DMS53 treated with DMSO at 0.1 percent for 48 hours (cell line): ENCODE results near the gene TECTA.

Source experiments
- DNase-seq: peaks from one replicate; lab custom pipeline; 2025; ENCODE audit not compliant: unreplicated experiment; lab: John Stamatoyannopoulos, UW

Gene TECTA, protein sequence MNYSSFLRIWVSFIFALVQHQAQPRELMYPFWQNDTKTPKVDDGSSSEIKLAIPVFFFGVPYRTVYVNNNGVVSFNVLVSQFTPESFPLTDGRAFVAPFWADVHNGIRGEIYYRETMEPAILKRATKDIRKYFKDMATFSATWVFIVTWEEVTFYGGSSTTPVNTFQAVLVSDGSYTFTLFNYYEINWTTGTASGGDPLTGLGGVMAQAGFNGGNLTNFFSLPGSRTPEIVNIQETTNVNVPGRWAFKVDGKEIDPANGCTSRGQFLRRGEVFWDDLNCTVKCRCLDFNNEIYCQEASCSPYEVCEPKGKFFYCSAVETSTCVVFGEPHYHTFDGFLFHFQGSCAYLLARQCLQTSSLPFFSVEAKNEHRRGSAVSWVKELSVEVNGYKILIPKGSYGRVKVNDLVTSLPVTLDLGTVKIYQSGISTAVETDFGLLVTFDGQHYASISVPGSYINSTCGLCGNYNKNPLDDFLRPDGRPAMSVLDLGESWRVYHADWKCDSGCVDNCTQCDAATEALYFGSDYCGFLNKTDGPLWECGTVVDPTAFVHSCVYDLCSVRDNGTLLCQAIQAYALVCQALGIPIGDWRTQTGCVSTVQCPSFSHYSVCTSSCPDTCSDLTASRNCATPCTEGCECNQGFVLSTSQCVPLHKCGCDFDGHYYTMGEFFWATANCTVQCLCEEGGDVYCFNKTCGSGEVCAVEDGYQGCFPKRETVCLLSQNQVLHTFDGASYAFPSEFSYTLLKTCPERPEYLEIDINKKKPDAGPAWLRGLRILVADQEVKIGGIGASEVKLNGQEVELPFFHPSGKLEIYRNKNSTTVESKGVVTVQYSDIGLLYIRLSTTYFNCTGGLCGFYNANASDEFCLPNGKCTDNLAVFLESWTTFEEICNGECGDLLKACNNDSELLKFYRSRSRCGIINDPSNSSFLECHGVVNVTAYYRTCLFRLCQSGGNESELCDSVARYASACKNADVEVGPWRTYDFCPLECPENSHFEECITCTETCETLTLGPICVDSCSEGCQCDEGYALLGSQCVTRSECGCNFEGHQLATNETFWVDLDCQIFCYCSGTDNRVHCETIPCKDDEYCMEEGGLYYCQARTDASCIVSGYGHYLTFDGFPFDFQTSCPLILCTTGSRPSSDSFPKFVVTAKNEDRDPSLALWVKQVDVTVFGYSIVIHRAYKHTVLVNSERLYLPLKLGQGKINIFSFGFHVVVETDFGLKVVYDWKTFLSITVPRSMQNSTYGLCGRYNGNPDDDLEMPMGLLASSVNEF (N-terminal part only)

DNA sequence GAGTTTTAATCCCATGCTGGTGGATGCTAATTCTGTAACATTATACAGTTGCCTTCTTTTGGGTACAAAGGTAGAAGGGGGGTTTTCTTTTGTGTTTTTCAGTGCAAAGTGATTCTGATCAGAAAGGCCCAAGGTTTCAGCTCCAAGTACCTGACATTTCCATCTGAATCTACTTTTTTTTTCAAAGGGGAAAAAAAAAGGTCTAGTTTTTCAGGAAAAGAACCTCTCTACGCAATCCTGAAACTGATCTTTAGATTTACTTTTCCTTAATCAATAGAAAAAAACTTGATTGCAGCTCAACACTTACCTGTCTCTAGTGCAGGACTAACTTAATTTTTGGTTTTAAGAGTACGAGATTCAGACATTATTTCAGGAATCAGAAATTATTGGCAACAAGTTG is at the start of gene TECTA:
Gene TECTA, plus strand, starts transcription at position 301 of the 400 bp plus-strand sequence. CDS start 1,423 bp downstream, outside the sequence.
- DNase-seq = no peak

DNA sequence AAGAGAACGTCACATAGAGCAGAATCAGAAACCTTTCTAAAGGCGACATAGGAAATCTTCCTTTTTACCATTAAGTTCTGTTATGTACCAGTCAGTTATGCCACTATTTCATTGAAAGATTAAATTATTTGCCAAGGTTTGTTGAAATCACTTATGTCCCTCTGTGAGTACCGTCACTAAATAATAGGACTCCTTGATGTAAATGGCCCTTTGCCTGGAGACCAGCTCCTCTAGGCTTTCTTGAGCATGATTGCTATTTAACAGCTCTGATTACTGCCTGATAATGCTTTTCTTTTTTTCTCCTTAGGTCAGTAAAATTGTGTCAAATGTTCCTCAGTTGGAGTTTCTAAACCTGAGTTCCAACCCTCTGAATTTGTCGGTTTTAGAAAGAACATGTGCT is 47.8 kb upstream of the TECTA start:
- DNase-seq = no peak

DNA sequence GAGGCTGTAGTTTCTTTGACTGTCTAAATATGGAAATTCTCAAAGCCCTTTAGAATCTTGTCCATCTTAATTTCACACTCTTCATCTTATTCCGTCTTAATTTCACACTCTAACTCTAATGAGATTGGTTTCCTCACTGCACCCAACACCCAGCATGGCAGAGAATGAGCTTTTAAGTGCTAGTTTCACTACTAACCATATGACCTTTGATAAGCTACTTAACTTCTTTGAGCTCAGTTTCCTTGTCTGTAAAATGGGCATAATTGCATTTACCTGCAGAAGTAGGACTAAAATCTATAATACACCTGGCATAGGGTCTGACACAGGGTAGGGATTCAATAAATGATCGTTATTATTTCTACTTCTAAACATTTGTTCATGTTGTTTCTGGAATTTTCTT is 46.8 kb upstream of the TECTA start:
- no peak for DNase-seq

DNA sequence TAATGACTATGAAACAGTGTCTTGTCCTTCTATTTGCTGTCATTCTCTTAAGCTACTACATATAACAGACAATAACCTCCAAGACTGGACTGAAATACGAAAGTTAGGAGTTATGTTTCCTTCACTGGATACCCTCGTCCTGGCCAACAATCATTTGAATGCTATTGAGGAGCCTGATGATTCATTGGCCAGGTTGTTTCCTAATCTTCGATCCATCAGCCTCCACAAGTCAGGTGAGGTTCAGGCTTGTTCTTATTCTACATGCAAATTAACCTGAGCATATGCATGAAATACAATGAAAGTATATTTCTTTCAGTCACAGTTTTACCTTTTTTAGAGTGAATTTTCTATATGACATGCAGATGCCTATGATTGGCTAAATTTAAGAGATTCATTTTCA is 46.0 kb upstream of the TECTA start:
- no peak for DNase-seq

DNA sequence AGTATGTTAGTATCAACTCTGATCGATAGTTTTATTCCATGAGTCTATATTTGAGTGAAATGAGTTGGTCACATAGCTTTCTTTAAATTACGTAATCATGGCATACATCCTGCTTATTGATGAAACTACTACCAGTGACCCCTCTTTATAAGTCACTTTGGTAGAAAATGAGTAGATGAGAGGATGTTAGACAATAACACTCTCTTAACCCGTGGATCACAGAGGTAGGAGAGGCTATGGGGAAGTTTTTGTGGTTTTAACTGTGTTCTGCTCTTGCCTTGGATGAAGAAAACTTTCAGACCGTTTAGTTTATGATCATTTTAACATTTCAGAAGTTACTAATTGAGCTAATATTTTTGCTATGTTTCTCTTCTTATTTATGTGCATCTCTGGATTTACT is 43.1 kb upstream of the TECTA start:
- no peak for DNase-seq

DNA sequence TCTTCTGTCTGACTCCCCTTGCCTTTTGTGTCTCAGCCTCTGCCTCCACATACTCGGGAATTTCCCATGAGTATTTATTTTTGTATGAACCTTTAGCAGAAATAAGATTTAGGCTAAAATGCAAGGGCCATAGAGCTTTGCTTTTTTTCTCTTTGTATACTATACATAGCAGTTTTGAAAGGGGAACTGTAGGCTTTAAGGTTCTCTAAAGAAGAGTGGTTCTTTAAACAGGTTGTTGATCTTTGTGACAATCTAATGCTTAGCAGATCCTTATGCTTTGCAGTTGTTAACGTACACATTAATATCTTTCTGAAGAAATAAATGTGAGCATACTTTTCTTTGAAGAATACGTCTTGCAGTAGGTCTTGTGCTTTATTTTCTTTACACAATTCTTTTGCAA is 42.1 kb upstream of the TECTA start:
- DNase-seq = no peak

DNA sequence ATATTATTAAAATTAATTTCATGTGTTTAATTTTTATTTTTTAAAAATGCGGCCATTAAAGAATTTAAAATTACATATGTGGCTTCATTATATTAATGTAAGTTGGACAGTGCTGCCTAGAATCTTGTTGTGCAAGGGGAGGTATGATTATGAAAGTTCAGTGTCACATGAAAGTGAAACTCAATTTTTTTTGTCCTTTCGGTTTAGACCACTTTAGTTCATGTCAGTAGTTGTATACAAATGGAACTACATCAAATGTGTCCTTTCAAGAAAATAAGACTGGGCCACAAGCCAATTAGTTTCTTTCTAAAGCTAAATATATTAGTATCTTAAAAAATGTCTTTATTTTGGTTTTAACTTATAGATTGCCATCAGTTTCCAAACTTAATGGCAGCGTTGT is 41.4 kb upstream of the TECTA start:
- no peak for DNase-seq

DNA sequence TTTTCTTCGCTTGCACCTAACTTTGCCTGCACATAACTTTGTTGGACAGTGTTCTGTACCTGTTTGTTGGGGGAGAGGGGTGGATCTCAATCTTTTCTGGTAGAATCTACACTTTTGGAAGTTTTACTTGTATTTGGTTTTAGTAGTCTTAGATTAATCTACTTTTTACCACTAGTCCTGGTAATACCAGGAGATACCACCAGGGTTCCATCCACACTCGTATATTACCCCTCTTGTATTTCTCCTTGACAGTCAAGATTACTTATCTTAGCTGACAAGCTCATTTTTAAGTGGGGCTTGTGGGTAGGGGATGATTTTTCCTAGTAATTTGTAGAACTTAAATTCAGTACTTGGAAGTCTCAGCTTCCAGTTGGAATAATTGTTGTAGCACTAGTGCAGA is 37.3 kb upstream of the TECTA start:
- no peak for DNase-seq

DNA sequence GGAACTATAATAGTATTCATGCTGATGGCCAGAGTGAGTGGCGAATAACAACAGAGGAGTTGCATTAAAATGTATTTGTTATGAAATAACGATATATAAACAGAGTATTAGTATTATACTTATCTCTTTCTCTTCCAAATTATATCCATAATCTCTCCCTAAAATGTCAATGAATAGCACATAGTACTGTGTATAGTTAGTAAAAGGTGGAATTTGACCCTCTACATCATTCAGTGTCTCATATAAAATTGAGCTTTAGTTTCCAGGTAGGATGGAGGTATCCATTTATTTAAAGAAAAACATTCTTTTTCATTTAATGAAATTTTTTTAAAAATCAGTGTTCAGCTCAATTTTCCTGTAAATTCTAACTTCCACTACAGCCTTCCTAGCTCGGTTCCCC is 34.4 kb upstream of the TECTA start:
- no peak for DNase-seq

DNA sequence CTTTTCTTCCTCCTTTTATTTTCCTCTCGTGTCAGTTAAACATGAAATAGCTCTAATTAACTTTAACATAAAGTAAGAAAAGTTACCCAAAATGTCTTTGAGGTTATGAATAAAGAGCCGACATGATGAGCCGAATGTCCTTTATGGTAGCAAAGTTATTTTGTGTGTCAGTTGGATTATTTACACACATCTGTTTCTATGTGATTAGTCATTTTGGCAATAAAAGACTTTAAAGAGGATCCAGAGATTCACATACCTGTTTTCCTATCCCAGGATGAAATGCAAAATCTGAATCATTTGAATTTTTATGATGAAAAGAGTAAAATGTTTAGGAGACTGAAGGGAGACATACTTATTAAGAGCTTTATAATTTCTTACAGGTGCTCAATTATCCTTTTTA is 34.0 kb upstream of the TECTA start:
- DNase-seq = peak; percentile 72

DNA sequence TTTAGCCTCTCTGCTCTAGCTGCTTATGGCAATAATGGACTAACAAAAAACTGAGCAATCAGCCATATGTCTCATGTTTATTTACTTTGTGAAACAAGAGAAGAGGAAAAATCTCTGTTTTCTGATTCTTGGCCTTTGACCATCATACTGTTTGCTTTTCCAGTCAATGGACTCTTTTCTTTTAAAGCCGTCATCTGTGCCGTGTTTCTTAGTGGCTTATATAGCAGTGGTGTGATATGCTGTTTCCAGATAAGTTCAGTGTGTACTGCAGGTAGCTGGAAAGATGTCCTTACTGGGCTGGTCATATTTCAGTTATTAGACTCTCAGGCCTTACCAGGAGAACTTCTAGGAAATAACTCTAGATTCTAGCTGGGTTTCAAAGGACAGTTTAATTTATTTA is 33.6 kb upstream of the TECTA start:
- peak; percentile 95 for DNase-seq

DNA sequence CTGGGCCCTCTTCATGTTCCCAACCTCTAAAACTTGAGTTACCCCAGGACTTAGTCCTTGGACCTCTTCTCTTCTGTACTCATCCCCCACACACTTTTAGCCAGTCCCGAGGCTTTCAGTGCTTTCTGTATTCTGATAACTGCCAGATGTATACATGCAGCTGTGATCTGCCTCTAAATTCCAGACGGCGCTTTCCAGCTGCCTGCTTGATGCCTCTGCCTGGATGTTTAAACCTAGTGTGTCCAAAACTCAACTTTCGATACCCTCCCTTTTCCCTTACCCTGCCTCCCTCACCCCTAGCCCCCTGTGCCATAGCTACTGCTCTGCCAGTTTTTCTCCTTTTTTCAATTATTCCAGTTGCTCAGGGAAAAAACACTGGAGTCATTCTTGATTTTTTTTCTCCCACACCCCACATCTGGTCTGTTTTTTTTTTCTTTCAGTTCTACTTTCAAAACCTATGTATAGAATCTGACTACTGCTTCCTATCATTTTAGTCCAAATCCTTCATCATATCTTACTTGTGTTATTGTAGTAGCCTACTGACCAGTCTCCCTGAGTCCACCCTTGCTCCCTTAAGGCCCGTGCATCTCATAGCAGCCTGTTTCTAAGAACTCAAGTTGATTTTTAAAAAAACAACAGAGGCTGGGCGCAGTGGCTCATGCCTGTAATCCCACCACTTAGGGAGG is 32.9 kb upstream of the TECTA start:
- no peak for DNase-seq

DNA sequence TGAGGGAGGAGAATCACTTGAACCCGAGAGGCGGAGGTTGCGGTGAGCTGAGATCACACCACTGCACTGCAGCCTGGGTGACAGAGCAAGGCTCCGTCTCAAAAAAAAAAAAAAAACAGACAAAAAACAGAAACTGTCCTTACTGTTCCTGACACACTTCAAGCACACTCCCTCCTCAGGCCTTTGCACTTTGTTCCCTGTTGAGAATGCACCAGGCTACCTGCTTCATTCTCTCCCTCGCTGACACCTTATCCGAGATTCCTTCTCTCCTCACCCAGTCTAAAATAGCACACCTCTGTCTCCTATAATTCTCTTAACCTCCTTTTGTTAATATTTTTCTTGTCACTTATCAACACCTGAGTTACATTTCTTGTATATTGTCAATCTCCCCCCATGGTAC is 32.3 kb upstream of the TECTA start:
- DNase-seq = no peak

DNA sequence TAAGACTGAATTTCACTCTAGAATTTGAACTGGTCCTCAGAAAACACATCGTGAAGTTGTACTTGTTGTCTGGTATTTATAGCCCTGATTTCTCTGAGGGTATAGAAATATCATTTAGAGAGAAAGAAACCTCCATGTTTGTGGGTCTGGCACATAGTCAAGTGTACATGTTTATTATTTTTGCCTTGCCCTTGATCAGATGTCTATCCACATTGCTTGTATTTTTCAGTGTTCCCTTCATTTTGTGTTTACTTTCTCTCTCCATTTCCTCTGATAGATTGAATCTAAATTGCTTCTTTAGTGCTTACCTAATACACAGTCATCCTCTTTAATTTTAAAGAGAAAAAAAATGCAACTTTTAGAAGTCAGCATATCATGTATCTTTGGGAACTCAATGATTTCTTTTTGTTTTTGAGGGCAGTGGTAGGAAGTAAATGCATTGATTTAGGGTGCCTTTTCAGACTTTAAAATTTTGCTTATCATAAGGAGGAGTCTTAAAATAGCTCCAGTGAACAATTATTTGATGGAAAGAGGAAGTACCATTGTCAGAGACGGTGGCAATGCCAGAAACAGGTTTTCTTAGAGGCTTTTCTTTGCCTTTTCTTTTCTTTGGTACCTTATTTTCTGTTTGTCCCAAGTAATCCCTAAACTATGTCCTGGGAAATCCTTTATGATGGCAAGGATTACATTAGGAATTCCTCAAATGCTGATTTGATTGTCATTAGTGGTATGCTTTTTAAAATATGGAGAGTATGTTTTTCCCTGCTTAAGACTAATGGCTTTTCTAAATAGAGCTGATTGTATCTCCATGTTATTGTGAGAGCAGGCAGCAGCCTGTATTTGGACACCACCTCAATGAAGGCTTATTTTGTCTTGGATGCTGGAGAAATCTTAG is 29.8 kb upstream of the TECTA start:
- no peak for DNase-seq

DNA sequence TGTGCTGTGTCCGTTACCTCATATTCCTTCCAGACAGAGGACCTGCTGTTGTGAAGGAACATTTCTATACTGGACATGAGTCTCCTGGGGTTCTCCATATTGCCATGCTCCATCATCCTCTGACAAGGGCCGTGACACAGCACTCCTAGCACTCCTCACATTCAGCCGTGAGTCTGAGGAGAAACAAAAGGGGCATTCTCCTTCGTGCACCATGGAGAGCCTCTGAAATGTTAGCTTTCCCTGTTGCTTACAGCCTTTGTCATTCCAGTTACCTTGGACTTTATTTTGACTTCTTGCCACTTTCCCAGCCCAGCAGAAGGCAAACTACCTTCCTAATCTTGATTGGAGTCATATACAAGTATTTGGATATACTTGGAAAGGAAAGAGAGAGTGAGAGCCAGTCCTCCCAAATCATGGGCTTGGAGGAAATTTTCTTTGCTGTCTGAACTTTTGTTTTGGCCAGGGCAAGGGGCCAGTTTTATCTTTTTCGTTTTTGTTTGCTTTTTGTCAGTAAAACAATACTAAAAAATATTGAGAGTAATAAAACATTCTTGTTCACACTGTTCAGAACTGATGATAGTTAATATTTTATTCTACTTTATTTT is 29.1 kb upstream of the TECTA start:
- DNase-seq = no peak

DNA sequence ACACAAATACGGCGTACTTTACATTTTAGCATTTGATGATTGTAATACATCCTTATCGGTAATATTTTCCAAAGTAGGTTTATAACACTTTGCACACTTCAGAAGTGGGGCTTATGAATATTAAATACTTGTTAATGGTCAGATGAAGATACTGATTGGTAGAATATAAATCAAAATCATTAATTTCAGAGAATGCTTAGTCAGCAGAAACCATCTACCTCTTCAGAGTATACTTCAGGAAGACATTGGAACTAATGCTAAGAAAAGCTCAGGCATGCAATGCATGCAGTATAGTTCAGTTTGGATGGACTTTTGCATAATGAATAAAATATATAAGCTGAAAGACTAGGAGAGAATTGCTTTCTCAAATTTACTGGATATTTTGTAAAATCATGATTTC is 19.7 kb upstream of the TECTA start:
- DNase-seq = no peak

DNA sequence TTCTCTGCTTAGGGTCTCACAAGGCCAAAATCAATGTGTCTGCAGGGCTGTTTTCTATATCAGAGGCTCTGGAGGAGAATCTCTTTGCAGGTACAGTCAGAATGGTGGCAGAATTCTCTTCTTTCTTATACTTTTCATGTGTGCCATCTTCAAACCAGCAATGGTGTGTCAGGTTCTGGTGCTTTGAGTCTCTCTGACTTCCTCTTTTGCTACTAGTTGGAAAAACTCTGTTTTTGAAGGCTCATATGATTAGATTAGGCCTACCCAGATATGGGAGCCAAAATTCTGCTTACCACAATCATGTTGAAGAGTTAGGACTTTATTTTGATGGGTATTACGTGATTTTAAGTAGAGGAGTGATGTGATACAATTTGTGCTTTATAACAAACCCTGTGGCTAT is 18.8 kb upstream of the TECTA start:
- no peak for DNase-seq

DNA sequence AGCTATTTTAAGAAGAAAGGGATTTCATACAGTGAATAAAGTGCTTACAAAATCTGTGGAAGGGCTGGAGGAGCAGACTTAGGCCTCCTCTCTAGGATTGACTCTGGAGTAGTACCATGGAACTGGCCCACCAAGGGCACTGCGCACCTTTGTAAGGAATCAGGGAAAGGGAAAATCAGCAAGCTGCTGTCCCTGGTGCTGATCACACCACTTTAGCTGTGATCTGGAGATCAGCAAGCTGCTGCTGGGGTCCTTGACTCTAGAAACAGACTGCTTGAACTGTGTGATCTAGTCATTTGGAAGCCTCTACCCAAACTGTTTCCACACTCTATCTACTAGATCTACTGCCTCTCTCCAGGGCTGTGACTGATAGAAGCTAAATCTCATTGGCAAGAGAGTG is 18.4 kb upstream of the TECTA start:
- no peak for DNase-seq

DNA sequence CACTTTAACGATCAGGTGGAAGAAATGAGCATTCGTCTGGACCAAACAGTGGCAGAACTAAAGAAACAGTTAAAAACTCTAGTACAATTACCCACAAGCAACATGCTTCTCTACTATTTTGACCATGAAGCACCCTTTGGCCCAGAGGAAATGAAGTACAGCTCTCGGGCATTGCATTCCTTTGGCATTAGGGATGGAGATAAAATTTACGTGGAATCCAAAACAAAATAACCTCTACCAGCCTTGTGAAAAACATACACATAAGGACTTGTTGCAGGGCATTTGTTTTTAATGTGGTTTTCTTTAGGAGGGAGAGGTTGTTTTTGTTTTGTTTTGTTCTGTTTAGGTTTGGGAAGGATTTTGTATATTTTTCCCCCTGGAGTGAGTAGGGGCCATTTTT is 14.2 kb upstream of the TECTA start:
- no peak for DNase-seq

DNA sequence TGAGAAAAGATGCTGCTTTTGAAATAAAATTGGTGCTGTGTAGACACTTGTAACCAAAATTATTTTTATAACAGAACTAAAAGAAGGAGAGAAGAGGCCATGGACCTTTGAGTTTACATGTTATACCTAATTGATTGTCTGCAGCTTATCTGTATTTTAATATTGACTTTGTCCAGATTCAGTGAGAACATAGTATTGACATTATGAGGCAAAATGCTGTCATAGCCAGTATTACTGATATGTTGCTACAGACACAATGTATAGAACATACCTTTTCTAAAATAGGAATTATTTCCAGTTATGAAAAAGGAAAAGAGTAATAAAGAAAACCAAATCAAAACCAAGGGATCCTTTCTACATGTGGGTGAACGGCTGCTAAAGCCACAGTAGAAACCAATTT is 11.5 kb upstream of the TECTA start:
- DNase-seq = no peak
